ENCODE results near the gene UVRAG.

Gene UVRAG

GRCh38 chr11:76083563-76084451 is 268.8 kb downstream of the UVRAG start:
- no peak for DNase-seq

- DNase-seq = no peak
Observed at GRCh38 chr11:76085270-76085669, 270.3 kb downstream of the UVRAG start.

- DNase-seq = no peak
Observed at GRCh38 chr11:76086743-76087635, 272.0 kb downstream of the UVRAG start.

GRCh38 chr11:76087749-76088148 is 272.7 kb downstream of the UVRAG start:
- no peak for DNase-seq

GRCh38 chr11:76088511-76088910 is 273.5 kb downstream of the UVRAG start:
- DNase-seq = no peak

- no peak for DNase-seq
Observed at GRCh38 chr11:76090174-76090573, 275.2 kb downstream of the UVRAG start.

- no peak for DNase-seq
Observed at GRCh38 chr11:76090821-76091220, 275.8 kb downstream of the UVRAG start.

GRCh38 chr11:76094740-76095139 is 279.7 kb downstream of the UVRAG start:
- DNase-seq = no peak

- DNase-seq = no peak
Observed at GRCh38 chr11:76095891-76096290, 280.9 kb downstream of the UVRAG start.

GRCh38 chr11:76096552-76096951 is 281.5 kb downstream of the UVRAG start:
- DNase-seq = no peak

GRCh38 chr11:76102802-76103201 is 287.8 kb downstream of the UVRAG start:
- no peak for DNase-seq

GRCh38 chr11:76103460-76103859 is 288.4 kb downstream of the UVRAG start:
- DNase-seq = no peak

GRCh38 chr11:76104285-76104684 is 289.3 kb downstream of the UVRAG start:
- no peak for DNase-seq

GRCh38 chr11:76105637-76106036 is 290.6 kb downstream of the UVRAG start:
- no peak for DNase-seq

GRCh38 chr11:76107971-76108370 is 293.0 kb downstream of the UVRAG start:
- no peak for DNase-seq

GRCh38 chr11:76114238-76114637 is 299.2 kb downstream of the UVRAG start:
- DNase-seq = no peak

GRCh38 chr11:76115555-76115954 is 300.5 kb downstream of the UVRAG start:
- no peak for DNase-seq

- no peak for DNase-seq
Observed at GRCh38 chr11:76119032-76119431, 304.0 kb downstream of the UVRAG start.

- DNase-seq = no peak
Observed at GRCh38 chr11:76119779-76120178, 304.8 kb downstream of the UVRAG start.

- no peak for DNase-seq
Observed at GRCh38 chr11:76120513-76121101, 305.6 kb downstream of the UVRAG start.

GRCh38 chr11:76123248-76123647 is 308.2 kb downstream of the UVRAG start:
- DNase-seq = no peak

- no peak for DNase-seq
Observed at GRCh38 chr11:76124905-76125770, 310.1 kb downstream of the UVRAG start.

Data from NCI-H146 (cell line).